ENCODE results near the gene RHOH.

GRCh38 chr4:40285692-40286091 is 88.9 kb downstream of the RHOH start:
- TF ChIP-seq CTCF (IDR thresholded peaks at IDR 0.05; ENCODE audit: low read depth, low read length, poor library complexity, severe bottlenecking) (no peak), EZH2phosphoT487 (IDR thresholded peaks at IDR 0.05; ENCODE audit: borderline replicate concordance, low read length) (no peak)

Data from DOHH2 (cell line).